OCI-M1 (cell line): ENCODE data around the gene DGCR8.

ENCODE experiments used
- DNase-seq: peaks from one replicate; lab custom pipeline; 2025; lab: John Stamatoyannopoulos, UW

DGCR8 gene

GRCh38 chr22:20138417-20138738 is 58.3 kb downstream of the DGCR8 start:
- no peak for DNase-seq

DNA sequence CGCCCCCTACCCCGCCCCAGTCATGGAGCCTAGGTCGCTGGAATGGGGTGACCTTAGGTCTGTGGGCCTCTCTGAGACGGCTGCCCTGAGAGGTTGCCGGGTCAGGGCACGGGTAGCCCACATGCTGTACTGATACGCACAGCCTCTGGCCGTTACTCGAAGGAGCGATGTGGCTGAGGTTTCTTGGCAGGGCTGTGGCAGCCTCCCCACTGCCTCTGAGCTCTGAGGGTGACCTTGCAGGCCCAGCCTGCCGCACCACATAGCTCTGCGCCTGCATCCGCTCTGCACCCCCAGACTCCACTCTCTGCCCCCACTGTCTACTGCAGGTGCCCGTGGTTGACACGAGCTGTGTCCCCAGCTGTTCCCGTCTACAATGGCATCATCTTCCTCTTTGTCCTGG is 58.8 kb downstream of the DGCR8 start:
- DNase-seq, result no peak

GRCh38 chr22:20139391-20140106 is 59.5 kb downstream of the DGCR8 start:
- DNase-seq, result no peak

DNA sequence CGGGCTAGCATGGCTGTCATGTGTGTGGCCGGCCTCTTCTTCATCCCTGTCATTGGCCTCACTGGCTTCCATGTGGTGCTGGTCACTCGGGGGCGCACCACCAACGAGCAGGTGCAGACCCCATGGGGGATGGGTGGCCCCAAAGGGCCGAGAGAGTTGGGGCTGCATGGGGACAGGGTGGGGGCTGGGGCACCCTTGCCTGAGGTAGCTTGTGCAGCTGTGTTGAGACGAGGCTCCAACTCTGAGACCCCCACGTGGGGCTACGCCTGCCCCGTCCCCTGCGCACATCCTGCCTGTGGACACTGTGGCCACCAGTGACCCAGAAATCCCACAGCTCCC is 60.0 kb downstream of the DGCR8 start:
- no peak for DNase-seq

GRCh38 chr22:20140521-20140964 is 60.5 kb downstream of the DGCR8 start:
- DNase-seq, result no peak

DNA sequence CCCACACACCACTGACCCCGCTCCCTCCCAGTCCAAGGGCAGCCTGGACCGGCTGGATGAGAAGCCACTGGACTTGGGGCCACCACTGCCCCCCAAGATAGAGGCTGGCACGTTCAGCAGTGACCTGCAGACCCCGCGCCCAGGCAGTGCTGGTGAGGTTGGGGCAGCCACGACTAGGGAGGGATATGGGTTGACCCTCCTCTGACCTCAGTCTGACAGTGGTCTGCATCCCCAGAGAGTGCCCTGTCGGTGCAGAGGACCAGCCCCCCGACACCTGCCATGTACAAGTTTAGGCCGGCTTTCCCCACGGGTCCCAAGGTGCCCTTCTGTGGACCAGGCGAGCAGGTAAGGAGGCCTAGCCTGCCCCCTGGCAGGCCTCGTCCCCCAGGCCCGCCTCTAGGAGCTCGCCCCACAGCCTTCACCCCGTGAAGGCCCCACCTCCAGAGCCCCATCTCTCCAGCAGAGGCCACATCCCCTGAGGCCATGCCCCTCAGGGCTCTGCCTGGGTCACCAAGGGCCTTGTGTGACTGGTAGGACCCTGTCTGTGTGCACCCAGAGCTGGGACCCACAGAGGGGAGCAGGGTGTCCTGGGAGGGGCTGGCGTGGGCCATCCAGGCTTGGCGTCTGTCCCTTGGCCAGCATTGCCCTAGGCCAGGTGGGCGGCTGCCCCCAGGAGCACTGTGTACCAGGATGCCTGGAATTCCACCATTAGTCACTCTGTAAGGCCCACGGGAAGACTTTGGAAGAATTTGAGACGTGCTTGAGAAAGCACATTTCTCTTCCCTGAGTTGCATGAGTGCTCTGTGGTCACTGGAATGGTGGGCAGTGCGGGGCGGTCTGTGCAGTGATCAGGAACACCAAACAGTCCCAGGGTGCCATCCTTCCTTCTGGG is 61.4 kb downstream of the DGCR8 start:
- DNase-seq, result no peak

DNA sequence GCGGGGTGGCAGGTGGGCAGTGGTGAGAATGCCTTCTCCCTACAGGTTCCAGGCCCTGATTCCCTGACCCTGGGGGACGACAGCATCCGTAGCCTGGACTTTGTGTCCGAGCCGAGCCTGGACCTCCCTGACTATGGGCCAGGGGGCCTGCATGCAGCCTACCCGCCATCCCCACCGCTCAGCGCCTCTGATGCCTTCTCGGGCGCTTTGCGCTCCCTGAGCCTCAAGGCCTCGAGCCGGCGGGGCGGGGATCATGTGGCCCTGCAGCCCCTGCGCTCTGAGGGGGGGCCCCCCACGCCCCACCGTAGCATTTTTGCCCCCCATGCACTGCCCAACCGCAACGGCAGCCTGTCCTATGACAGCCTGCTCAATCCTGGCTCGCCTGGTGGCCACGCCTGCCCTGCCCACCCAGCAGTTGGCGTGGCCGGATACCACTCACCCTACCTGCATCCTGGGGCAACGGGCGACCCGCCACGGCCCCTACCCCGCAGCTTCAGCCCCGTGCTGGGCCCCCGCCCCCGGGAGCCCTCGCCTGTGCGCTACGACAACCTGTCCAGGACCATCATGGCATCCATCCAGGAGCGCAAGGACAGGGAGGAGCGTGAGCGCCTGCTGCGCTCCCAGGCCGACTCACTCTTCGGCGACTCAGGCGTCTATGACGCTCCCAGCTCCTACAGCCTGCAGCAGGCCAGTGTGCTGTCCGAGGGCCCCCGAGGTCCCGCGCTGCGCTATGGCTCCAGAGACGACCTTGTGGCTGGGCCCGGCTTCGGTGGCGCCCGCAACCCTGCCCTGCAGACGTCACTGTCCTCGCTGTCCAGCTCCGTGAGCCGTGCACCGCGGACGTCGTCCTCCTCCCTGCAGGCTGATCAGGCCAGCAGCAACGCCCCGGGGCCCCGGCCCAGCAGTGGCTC is 62.9 kb downstream of the DGCR8 start:
- no peak for DNase-seq

DNA sequence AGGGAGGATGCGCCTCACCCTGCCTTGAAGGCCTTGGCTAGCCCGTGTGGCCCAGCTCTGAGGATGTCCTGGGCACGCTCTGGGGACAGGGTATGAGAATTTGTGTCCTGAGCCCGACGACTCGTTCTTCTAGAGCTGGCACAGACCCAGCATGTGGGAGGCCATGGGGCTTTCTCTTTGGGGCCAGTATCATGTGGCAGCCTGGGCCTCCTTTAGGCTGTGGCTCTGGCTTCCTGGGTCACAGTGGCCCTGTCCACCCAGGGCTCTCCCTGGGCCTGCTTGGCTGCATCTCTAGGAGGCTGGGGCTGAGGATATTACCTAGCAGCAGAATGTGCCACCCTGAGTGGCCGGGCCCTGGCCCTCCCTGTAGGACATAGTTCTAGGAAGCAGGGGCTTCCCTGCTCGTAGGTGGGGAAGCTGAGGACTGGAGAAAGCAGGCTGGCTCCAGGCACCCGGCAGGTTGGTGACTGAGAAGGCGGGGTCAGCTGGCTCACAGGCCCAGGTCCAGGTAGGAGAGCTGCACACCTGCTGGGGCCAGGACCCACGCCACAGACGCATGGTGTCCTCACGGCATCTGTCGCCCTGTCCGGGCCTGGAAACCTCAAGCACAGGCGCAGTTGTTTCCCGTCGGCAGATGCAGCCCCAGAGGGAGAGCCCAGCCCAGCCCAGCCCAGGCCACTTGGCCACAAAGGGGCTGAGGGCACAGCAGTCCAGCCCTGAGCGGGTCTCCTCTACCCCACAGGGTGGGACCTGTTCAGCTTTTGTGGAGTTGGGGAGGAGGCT is 64.0 kb downstream of the DGCR8 start:
- no peak for DNase-seq

- DNase-seq, result no peak
These were observed 65.3 kb downstream of the DGCR8 start for GRCh38 chr22:20145206-20145831.

GRCh38 chr22:20145832-20146223 is 65.8 kb downstream of the DGCR8 start:
- no peak for DNase-seq

- no peak for DNase-seq
These were observed 66.7 kb downstream of the DGCR8 start for GRCh38 chr22:20146777-20147176.

GRCh38 chr22:20147237-20147988 is 67.4 kb downstream of the DGCR8 start:
- no peak for DNase-seq

GRCh38 chr22:20148414-20148813 is 68.4 kb downstream of the DGCR8 start:
- no peak for DNase-seq

DNA sequence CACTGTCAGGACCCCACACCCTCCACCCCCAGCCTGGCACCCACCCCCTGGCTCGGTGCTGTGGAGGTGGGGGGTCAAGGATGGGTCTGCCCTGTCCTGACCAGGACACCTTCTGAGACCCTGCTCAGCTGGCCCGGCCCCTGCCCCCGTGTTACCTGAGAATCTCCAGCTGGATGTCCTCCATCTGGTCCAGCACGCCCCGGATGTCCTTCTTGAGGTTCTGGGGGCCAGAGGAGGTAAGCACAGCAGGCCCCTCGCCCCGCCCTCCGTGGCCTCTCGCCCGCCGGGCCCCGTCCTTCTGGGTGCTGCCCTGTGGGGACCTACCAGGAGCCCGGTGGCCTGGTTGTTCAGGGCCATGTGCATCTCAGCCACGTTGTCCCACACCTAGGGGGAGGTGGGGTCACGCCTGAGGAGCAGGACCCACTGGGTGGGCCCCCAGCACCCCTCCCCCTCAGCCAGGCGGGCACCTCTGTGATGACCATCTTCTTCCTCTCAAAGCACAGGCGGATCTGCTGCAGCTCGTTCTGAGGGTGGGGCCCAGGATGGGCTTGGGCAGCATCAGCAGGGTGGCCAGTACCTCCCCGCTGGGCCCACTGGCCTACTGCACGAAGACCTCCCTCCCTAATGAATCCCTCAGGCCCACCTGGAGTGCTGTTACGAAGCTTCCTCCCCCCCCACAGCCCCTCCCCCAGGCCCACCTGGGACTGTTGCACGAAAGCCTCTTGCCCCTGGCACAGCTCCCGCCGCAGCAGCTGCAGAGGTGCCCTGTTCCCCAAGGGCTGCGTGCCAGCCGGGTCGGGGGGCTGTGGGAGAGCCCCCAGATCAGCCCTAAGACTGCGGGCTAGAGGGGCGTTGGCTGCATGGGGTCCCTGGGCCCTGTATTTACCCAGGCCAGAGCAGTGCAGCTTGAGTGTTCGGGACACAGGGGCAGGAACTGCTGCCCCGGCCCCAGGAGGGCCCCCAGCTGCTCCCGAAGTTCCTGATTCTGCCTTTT is 69.5 kb downstream of the DGCR8 start:
- no peak for DNase-seq

DNA sequence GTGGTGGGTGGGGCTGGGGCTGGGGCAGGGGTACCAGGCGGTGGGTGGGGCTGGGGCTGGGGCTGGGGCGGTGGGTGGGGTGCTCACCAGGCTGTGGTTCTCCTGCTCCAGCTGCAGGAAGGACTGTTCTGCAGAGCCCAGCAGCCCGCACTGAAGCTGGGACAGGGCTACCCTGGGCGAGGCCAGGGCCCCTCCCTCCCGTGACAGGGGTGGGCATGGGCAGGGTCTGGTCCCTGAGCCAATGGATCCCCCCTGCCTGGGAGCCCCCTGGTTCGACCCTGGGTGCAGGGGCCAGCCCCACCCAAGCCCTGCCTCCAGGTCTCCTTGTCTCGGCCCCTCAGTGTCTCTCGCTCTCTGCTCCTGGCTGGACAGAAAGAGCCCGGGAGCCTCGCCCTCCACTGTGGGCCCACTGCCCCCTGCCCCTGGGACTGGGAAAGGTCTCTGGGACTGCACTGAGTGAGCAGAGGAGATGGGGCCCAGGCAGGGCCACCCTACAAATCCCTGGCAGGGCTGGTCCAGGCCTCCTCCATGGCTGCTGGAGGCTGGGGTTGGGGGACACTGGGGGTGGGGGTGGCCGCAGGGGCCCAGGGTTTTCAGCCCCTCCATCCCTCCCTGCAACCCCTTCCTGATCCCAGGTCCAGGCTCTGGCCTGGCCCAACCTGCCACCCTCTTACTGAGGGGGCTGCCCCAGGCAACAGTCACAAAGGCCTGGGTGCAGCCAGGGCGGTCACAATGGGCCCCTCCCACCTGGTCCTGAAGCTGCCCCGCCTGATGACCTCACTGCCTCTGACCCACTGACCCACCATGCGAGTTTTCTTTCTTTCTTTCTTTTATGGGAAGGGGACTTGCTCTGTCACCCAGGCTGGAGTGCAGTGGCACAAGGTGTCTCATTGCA is 70.6 kb downstream of the DGCR8 start, which contains the start of gene CCDC188:
Gene CCDC188, minus strand, starts transcription at position 675 of the 895 bp plus-strand sequence. Its CDS starts 69 bp downstream, at position 606.
- no peak for DNase-seq

- no peak for DNase-seq
These were observed 71.2 kb downstream of the DGCR8 start for GRCh38 chr22:20151276-20151588.

GRCh38 chr22:20152464-20152890 is 72.4 kb downstream of the DGCR8 start:
- DNase-seq, result no peak

GRCh38 chr22:20153945-20154344 is 73.9 kb downstream of the DGCR8 start:
- no peak for DNase-seq
